Breast epithelium (tissue), 3 donors: ENCODE results near the gene SPOCK1.

Source experiments
- POLR2AphosphoS5 ChIP-seq, 3 donors: sonication (generic); formaldehyde crosslinking; IDR thresholded peaks; one replicate each; pipeline ENCODE4 v1.6.1; 2017; ENCODE audit warnings: antibody characterized with exemption in 3 of 3
- TF ChIP-seq, protein P1 (sequence below), 3 donors: fragments of 450-650 bp; IDR thresholded peaks; one replicate each; pipeline ENCODE4 v1.5.1; 2016 to 2017; ENCODE audit warnings: antibody characterized with exemption in 3 of 3, mild to moderate bottlenecking in 3 of 3, moderate library complexity in 3 of 3

- TF ChIP-seq, protein P1, sequence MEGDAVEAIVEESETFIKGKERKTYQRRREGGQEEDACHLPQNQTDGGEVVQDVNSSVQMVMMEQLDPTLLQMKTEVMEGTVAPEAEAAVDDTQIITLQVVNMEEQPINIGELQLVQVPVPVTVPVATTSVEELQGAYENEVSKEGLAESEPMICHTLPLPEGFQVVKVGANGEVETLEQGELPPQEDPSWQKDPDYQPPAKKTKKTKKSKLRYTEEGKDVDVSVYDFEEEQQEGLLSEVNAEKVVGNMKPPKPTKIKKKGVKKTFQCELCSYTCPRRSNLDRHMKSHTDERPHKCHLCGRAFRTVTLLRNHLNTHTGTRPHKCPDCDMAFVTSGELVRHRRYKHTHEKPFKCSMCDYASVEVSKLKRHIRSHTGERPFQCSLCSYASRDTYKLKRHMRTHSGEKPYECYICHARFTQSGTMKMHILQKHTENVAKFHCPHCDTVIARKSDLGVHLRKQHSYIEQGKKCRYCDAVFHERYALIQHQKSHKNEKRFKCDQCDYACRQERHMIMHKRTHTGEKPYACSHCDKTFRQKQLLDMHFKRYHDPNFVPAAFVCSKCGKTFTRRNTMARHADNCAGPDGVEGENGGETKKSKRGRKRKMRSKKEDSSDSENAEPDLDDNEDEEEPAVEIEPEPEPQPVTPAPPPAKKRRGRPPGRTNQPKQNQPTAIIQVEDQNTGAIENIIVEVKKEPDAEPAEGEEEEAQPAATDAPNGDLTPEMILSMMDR (IDR thresholded peaks at IDR 0.05), result no peak
- TF ChIP-seq POLR2AphosphoS5 (IDR thresholded peaks at IDR 0.05), result no peak
Observed at GRCh38 chr5:137001026-137001569, 498.0 kb downstream of the SPOCK1 start.
